Dermis microvascular lymphatic vessel endothelial cell (primary cell): Measurements from ENCODE around the gene MADD. TPM values are rescaled to one million over a fixed set of nuclear protein-coding genes. Genes with fewer than 3 reads are reported as not detected.

ENCODE experiments used
- DNase-seq, 2 donors: peaks; one replicate each; pipeline versions ENCODE4 v3.0.0 to v3.0.0-alpha.2; 2010; ENCODE audit warnings: low read depth in 2 of 2
- total RNA-seq: library from RNA; depleted of rRNA; stranded (reverse); fragments of >200 nt; gene quantifications from 2 replicates; pipeline ENCODE4 v1.2.1, GENCODE V29; 2014

Gene MADD
- total RNA-seq, 1 donor from 2014 or later, result 15.5 TPM

- DNase-seq, result no peak
These were observed 86.4 kb downstream of the MADD start for GRCh38 chr11:47356129-47356997.

- DNase-seq, result no peak
These were observed 87.0 kb downstream of the MADD start for GRCh38 chr11:47356998-47357329.

GRCh38 chr11:47357985-47358730, 88.2 kb downstream of the MADD start:
- no peak for DNase-seq

- no peak for DNase-seq
These were observed 88.8 kb downstream of the MADD start for GRCh38 chr11:47358731-47359051.

GRCh38 chr11:47359162-47359561, 89.2 kb downstream of the MADD start:
- DNase-seq, result no peak

GRCh38 chr11:47359586-47359985, 89.7 kb downstream of the MADD start:
- no peak for DNase-seq

GRCh38 chr11:47360341-47360740, 90.4 kb downstream of the MADD start:
- no peak for DNase-seq

GRCh38 chr11:47361419-47361818, 91.5 kb downstream of the MADD start:
- DNase-seq, result no peak

GRCh38 chr11:47366020-47366490, 96.1 kb downstream of the MADD start:
- no peak for DNase-seq

- DNase-seq, result no peak
These were observed 99.7 kb downstream of the MADD start for GRCh38 chr11:47369676-47370075.

GRCh38 chr11:47372422-47372821, 102.5 kb downstream of the MADD start:
- no peak for DNase-seq

GRCh38 chr11:47373876-47374719, 104.2 kb downstream of the MADD start:
- DNase-seq, result peak; percentile 47 to 81

- DNase-seq, result no peak
These were observed 104.7 kb downstream of the MADD start for GRCh38 chr11:47374720-47375019.

GRCh38 chr11:47375020-47375419, 105.1 kb downstream of the MADD start:
- DNase-seq, result no peak

- DNase-seq, result no peak
These were observed 105.7 kb downstream of the MADD start for GRCh38 chr11:47375546-47376085.

GRCh38 chr11:47376107-47376524, 106.2 kb downstream of the MADD start:
- DNase-seq, result no peak

- no peak for DNase-seq
These were observed 106.8 kb downstream of the MADD start for GRCh38 chr11:47376525-47377371.

GRCh38 chr11:47377571-47378009, 107.7 kb downstream of the MADD start:
- DNase-seq, result no peak

- no peak for DNase-seq
These were observed 108.3 kb downstream of the MADD start, which contains the start of gene SPI1 for GRCh38 chr11:47378010-47378835. TSS of gene SPI1 (minus strand) at chr11:47378547. CDS start at chr11:47378353, 194 bp downstream.

- DNase-seq, result no peak
These were observed 108.9 kb downstream of the MADD start for GRCh38 chr11:47378836-47379170.
